Epithelial cell of esophagus (primary cell): ENCODE results near the gene SSH2.

Source experiments
- DNase-seq: peaks from one replicate; pipeline ENCODE4 v3.0.0; 2010; ENCODE audit warnings: low read depth
- H3K4me3 ChIP-seq: 2 replicates; pipeline ENCODE4 v1.5.1; 2011; ENCODE audit warnings: mild to moderate bottlenecking, low read length, control low read depth
- TF ChIP-seq, protein P1 (sequence below): IDR thresholded peaks from 2 replicates; pipeline ENCODE4 v1.5.1; 2011; ENCODE audit warnings: low read depth, mild to moderate bottlenecking, low read length, control low read depth, inconsistent platforms; ENCODE audit not compliant: insufficient read depth; ENCODE audit errors: missing control alignments

SSH2 gene

DNA sequence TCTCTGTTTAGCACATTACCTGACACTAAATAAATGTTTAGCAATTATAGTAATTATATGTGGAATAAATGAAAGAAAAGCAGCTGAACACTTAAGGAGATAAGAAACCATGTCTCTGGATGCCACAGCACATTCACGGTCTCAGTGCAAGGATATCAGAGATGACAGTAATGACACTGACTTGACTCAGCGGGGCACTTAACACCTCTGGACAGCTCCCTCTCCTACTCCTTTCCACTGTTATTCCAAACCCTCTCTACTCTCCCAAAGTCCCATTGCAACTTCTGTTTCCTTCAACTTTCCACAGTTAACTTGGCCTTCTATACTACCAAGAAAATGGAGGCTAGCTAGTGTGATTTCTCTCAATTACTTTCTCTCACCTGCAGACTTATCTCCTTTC lies 214.3 kb downstream of the SSH2 start:
- H3K4me3 ChIP-seq: no peak overlapping the region
- TF ChIP-seq, protein P1, sequence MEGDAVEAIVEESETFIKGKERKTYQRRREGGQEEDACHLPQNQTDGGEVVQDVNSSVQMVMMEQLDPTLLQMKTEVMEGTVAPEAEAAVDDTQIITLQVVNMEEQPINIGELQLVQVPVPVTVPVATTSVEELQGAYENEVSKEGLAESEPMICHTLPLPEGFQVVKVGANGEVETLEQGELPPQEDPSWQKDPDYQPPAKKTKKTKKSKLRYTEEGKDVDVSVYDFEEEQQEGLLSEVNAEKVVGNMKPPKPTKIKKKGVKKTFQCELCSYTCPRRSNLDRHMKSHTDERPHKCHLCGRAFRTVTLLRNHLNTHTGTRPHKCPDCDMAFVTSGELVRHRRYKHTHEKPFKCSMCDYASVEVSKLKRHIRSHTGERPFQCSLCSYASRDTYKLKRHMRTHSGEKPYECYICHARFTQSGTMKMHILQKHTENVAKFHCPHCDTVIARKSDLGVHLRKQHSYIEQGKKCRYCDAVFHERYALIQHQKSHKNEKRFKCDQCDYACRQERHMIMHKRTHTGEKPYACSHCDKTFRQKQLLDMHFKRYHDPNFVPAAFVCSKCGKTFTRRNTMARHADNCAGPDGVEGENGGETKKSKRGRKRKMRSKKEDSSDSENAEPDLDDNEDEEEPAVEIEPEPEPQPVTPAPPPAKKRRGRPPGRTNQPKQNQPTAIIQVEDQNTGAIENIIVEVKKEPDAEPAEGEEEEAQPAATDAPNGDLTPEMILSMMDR: no peak
- no peak for DNase-seq

GRCh38 chr17:29714146-29714545 lies 215.9 kb downstream of the SSH2 start:
- no peak for DNase-seq
- TF ChIP-seq, protein P1: no peak
- H3K4me3 ChIP-seq: no peak overlapping the region

DNA sequence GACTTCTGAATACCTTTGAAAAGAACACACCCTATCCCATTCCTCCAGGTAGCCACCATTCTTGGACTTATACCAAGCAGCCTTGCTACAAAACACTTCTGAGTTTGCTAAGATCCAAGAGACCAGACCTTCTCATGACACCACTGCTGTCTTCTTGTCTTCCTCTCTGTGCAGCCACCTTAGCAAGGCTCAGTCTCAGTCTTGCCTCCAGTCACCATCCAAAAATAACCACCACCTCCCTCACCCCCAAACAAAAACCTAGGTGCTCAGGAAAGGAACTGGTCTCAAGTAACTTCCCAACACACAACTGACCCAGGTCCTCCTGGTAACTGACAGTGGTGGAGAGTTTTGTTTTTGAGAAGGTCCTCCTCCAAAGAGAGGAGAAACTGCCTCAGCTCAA lies 216.4 kb downstream of the SSH2 start:
- TF ChIP-seq, protein P1: no peak

GRCh38 chr17:29711588-29712385 lies 218.2 kb downstream of the SSH2 start:
- TF ChIP-seq, protein P1: no peak
- no peak overlapping the region for H3K4me3 ChIP-seq
- no peak for DNase-seq

More for the DNA sequence above, 216.4 kb downstream of the SSH2 start:
- DNase-seq: no peak
- H3K4me3 ChIP-seq: no peak overlapping the region

- TF ChIP-seq, protein P1: no peak
- peak; percentile 93 for DNase-seq
- no peak overlapping the region for H3K4me3 ChIP-seq
Measured at GRCh38 chr17:29710891-29711418, 219.1 kb downstream of the SSH2 start.

DNA sequence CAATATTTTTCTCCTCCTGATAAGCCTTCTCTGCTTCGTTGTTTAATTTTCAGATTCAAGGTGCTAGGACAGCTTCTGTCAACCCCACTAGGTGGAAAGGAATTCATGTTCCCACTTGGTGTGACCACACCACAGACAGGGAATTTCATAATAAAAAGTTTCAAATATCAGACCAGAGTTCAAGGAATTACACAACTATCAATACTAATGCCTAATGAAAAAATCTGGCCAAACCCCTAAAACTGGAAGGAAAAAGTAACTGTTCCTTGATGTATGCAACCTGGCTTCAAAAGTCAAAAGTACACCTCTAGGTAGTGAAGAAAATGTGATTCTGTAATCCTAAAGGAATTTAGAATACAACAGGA lies 219.5 kb downstream of the SSH2 start:
- H3K4me3 ChIP-seq: no peak overlapping the region
- no peak for DNase-seq
- TF ChIP-seq, protein P1: peak; percentile 6

DNA sequence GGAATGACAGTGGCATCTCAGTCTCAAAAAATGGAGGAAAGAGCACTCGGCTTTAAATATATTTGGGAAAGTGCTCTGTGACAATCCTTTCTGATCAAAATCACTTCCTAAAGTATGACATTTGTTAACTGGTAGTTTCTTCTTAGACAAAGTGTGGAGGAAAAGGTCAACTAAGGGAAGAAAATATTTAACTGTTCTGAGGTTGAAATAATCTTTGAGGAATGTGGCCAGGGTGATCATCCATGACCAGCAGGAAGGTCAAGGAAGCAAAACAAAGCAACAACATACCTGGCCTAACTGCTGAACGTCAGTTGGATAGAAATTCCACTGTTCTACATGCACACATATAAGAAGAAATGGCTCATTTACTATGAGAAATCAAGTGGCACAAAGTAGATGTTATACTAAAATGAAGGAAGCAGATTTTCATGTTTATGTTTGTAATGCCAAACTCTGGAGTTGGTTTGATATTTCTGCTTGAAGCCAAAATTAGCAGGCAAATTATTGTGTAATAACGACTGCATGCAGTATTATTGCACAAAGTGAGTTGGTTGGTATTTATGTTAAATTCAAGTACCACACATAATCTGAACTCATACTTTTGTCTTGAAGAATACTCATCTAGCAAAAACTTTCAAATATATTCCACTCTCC lies 220.0 kb downstream of the SSH2 start:
- no peak for DNase-seq
- H3K4me3 ChIP-seq: no peak overlapping the region
- TF ChIP-seq, protein P1: no peak
